H9 (cell line): ENCODE measurements around the gene SMC5. TPM values are rescaled to one million over a fixed set of nuclear protein-coding genes. Genes with fewer than 3 reads are reported as not detected.

Source experiments
- DNase-seq: peaks from one replicate; pipeline ENCODE4 v3.0.0-alpha.2; 2017
- H2AFZ ChIP-seq: one replicate; pipeline ENCODE4 v1.6.1; 2013; ENCODE audit warnings: mild to moderate bottlenecking, low read length, control low read depth, moderate library complexity
- H2AK5ac ChIP-seq: 2 replicates; pipeline ENCODE4 v1.6.1; 2013; ENCODE audit warnings: low read length, control low read depth, mixed read lengths; ENCODE audit not compliant: insufficient read length
- H2BK120ac ChIP-seq: one replicate; pipeline ENCODE4 v1.6.1; 2013; ENCODE audit warnings: low read depth, mild to moderate bottlenecking, low read length, control low read depth, inconsistent platforms; ENCODE audit not compliant: poor library complexity, severe bottlenecking
- H2BK12ac ChIP-seq: 2 replicates; pipeline ENCODE4 v1.6.1; 2013; ENCODE audit warnings: low read length, control low read depth, mixed read lengths, low read depth; ENCODE audit not compliant: insufficient read length
- H2BK15ac ChIP-seq: 2 replicates; pipeline ENCODE4 v1.6.1; 2013; ENCODE audit warnings: low read depth, low read length, control low read depth
- H2BK20ac ChIP-seq: one replicate; pipeline ENCODE4 v1.6.1; 2013; ENCODE audit warnings: low read depth, mild to moderate bottlenecking, low read length, control low read depth, inconsistent platforms; ENCODE audit not compliant: poor library complexity, severe bottlenecking
- H2BK5ac ChIP-seq: 2 replicates; pipeline ENCODE4 v1.6.1; 2013; ENCODE audit warnings: low read length, control low read depth, mixed read lengths; ENCODE audit not compliant: insufficient read length
- H3K14ac ChIP-seq: 2 replicates; pipeline ENCODE4 v1.6.1; 2013; ENCODE audit warnings: low read length, control low read depth; ENCODE audit not compliant: insufficient read depth
- H3K18ac ChIP-seq: 2 replicates; pipeline ENCODE4 v1.6.1; 2013; ENCODE audit warnings: low read depth, mild to moderate bottlenecking, mixed read lengths, low read length, control low read depth; ENCODE audit not compliant: insufficient read length
- H3K23ac ChIP-seq: 2 replicates; pipeline ENCODE4 v1.6.1; 2013; ENCODE audit warnings: low read length, control low read depth, mixed read lengths, low read depth; ENCODE audit not compliant: insufficient read length
- H3K23me2 ChIP-seq: 2 replicates; pipeline ENCODE4 v1.6.1; 2013; ENCODE audit warnings: low read depth, mild to moderate bottlenecking, mixed read lengths, low read length, control low read depth; ENCODE audit not compliant: insufficient read length, poor library complexity, severe bottlenecking
- H3K27ac ChIP-seq: 2 replicates; pipeline ENCODE4 v1.5.1; 2013; ENCODE audit warnings: low read length, control low read depth, mixed read lengths, low read depth; ENCODE audit not compliant: insufficient read length
- H3K27me3 ChIP-seq: 2 replicates; pipeline ENCODE4 v1.6.1; 2013; ENCODE audit warnings: low read length, control low read depth, inconsistent platforms; ENCODE audit not compliant: insufficient read depth
- H3K4ac ChIP-seq: 2 replicates; pipeline ENCODE4 v1.6.1; 2013; ENCODE audit warnings: low read depth, mild to moderate bottlenecking, control low read depth, inconsistent platforms, low read length, moderate library complexity
- H3K4me1 ChIP-seq: 2 replicates; pipeline ENCODE4 v1.6.1; 2013; ENCODE audit warnings: low read length, control low read depth, inconsistent platforms; ENCODE audit not compliant: insufficient read depth
- H3K4me2 ChIP-seq: 2 replicates; pipeline ENCODE4 v1.6.1; 2013; ENCODE audit warnings: low read length, control low read depth, mixed read lengths; ENCODE audit not compliant: insufficient read length, insufficient read depth
- H3K56ac ChIP-seq: 2 replicates; pipeline ENCODE4 v1.6.1; 2013; ENCODE audit warnings: low read depth, mild to moderate bottlenecking, mixed read lengths, low read length, control low read depth; ENCODE audit not compliant: insufficient read length
- H3K79me1 ChIP-seq: 2 replicates; pipeline ENCODE4 v1.6.1; 2013; ENCODE audit warnings: low read depth, mild to moderate bottlenecking, moderate library complexity, low read length, control low read depth, inconsistent platforms; ENCODE audit not compliant: insufficient read depth, poor library complexity, severe bottlenecking
- H3K79me2 ChIP-seq: 2 replicates; pipeline ENCODE4 v1.6.1; 2013; ENCODE audit warnings: low read length, control low read depth, inconsistent platforms; ENCODE audit not compliant: insufficient read depth
- H3K9ac ChIP-seq: 2 replicates; pipeline ENCODE4 v1.6.1; 2013; ENCODE audit warnings: low read length, control low read depth, mixed read lengths; ENCODE audit not compliant: insufficient read length; ENCODE audit errors: extremely low read depth
- H3K9me3 ChIP-seq: one replicate; pipeline ENCODE4 v1.6.1; 2013; ENCODE audit warnings: low read depth, low read length, inconsistent platforms; ENCODE audit not compliant: control insufficient read depth
- H3T11ph ChIP-seq: one replicate; pipeline ENCODE4 v1.6.1; 2013; ENCODE audit warnings: mild to moderate bottlenecking, low read length, control low read depth, inconsistent platforms
- H4K20me1 ChIP-seq: one replicate; pipeline ENCODE4 v1.6.1; 2013; ENCODE audit not compliant: control insufficient read depth, insufficient read length, insufficient read depth
- H4K5ac ChIP-seq: 2 replicates; pipeline ENCODE4 v1.6.1; 2013; ENCODE audit warnings: low read depth, mild to moderate bottlenecking, mixed read lengths, low read length, control low read depth; ENCODE audit not compliant: insufficient read length
- H4K8ac ChIP-seq: replicated peaks from 2 replicates; pipeline ENCODE4 v1.6.1; 2013; ENCODE audit warnings: low read length, control low read depth, mixed read lengths, low read depth; ENCODE audit not compliant: insufficient read length
- H4K91ac ChIP-seq: 2 replicates; pipeline ENCODE4 v1.6.1; 2013; ENCODE audit warnings: low read depth, mild to moderate bottlenecking, moderate library complexity, mixed read lengths, low read length, control low read depth; ENCODE audit not compliant: insufficient read length
- H3K27ac Mint-ChIP-seq, 3 experiments: 2 replicates in 2 of 3; 3 replicates in 1 of 3; pipeline ENCODE4 v1.8.0; 2020 to 2021; ENCODE audit warnings: mixed read lengths in 3 of 3, mild to moderate bottlenecking in 1 of 3, moderate library complexity in 1 of 3
- H3K27me3 Mint-ChIP-seq: 2 replicates; pipeline ENCODE4 v1.8.0; 2021; ENCODE audit warnings: low read depth, mild to moderate bottlenecking, moderate library complexity, mixed read lengths
- H3K36me3 Mint-ChIP-seq, 3 experiments: 2 replicates in 2 of 3; 3 replicates in 1 of 3; pipeline ENCODE4 v1.8.0; 2020 to 2021; ENCODE audit warnings: low read depth in 3 of 3, mixed read lengths in 3 of 3; ENCODE audit not compliant: insufficient read depth in 1 of 3
- H3K4me1 Mint-ChIP-seq, 2 experiments: 2 replicates each; pipeline ENCODE4 v1.8.0; 2020; ENCODE audit warnings: mixed read lengths in 2 of 2
- H3K4me3 Mint-ChIP-seq, 2 experiments: 2 replicates in 1 of 2; 3 replicates in 1 of 2; pipeline ENCODE4 v1.8.0; 2020 to 2021; ENCODE audit warnings: mild to moderate bottlenecking in 2 of 2, mixed read lengths in 2 of 2, moderate library complexity in 1 of 2
- H3K9me3 Mint-ChIP-seq, 2 experiments: 2 replicates in 1 of 2; 3 replicates in 1 of 2; pipeline ENCODE4 v1.8.0; 2020; ENCODE audit warnings: mild to moderate bottlenecking in 2 of 2, mixed read lengths in 2 of 2, moderate library complexity in 1 of 2
- CTCF ChIP-seq: fragments of 200-600 bp; sonication (generic); conservative IDR thresholded peaks from 3 replicates; pipeline ENCODE4 v1.8.0; 2021; ENCODE audit warnings: antibody characterized with exemption, mild to moderate bottlenecking
- WGBS: extraction: QIAGEN DNeasy Blood & Tissue Kit; methylation state at CpG from one replicate; pipeline ENCODE4 v1.1.7; 2013; ENCODE audit warnings: missing lambda C conversion rate, low lambda C conversion rate, mixed read lengths; ENCODE audit not compliant: insufficient read length; ENCODE audit errors: extremely low coverage; 5-methylcytosine and 5-hydroxymethylcytosine counted together
- total RNA-seq: library from RNA; stranded (reverse); gene quantifications from 2 replicates; pipeline ENCODE4 v1.2.1, GENCODE V29; 2021

The SMC5 gene
- total RNA-seq, 1 experiment from 2014 or later: 29.6 TPM

- no peak overlapping the region for H3K27ac Mint-ChIP-seq
- H3K23ac ChIP-seq: no peak overlapping the region
- no CpG with 5 or more reads among the region's 3 CpGs for WGBS
These were observed 56.6 kb downstream of the SMC5 start for GRCh38 chr9:70315389-70315788.

More at GRCh38 chr9:70315389-70315788, 56.6 kb downstream of the SMC5 start:
- H3K9me3 Mint-ChIP-seq: no peaks in the 10 kb centered on the region
- no peak overlapping the region for H2BK12ac ChIP-seq
- no peaks in the 10 kb centered on the region for H3K23me2 ChIP-seq
- no peak overlapping the region for H4K91ac ChIP-seq
- H2AFZ ChIP-seq: no peak overlapping the region
- H3T11ph ChIP-seq: no peak overlapping the region
- H3K9me3 ChIP-seq: no peaks in the 10 kb centered on the region
- H3K27ac ChIP-seq: no peak overlapping the region
- no peak overlapping the region for H3K4me3 Mint-ChIP-seq
- no peaks in the 10 kb centered on the region for H3K27me3 Mint-ChIP-seq
- no peak overlapping the region for H2BK5ac ChIP-seq
- peaks cover 15 to 46% (median 27%) of the 10 kb centered on the region in 3 experiments; a peak in 6 of 7 replicates for H3K36me3 Mint-ChIP-seq
- no peaks in the 10 kb centered on the region for H3K79me1 ChIP-seq
- H3K56ac ChIP-seq: no peak overlapping the region
- TF ChIP-seq CTCF: no peak
- 0 out of 4 replicates have a peak, but pooled peaks cover 0 to 4% of the 10 kb centered on the region in 2 experiments for H3K4me1 Mint-ChIP-seq
- no peaks in the 10 kb centered on the region for H3K27me3 ChIP-seq
- no peaks in the 10 kb centered on the region for H3K4me1 ChIP-seq
- H4K5ac ChIP-seq: no peak overlapping the region
- no peak overlapping the region for H3K4ac ChIP-seq
- no peak for DNase-seq
- no peak overlapping the region for H3K9ac ChIP-seq
- H2BK120ac ChIP-seq: no peak overlapping the region
- H3K4me2 ChIP-seq: no peak overlapping the region
- H3K18ac ChIP-seq: no peak overlapping the region
- H2BK20ac ChIP-seq: no peak overlapping the region
- no peaks in the 10 kb centered on the region for H3K79me2 ChIP-seq
- no peak overlapping the region for H2BK15ac ChIP-seq
- no peak overlapping the region for H4K8ac ChIP-seq
- H3K14ac ChIP-seq: no peak overlapping the region
- H4K20me1 ChIP-seq: no peaks in the 10 kb centered on the region
- no peak overlapping the region for H2AK5ac ChIP-seq
